Right atrium auricular region (tissue), 2 donors: ENCODE data around the gene CYP46A1. TPM values are rescaled to one million over a fixed set of nuclear protein-coding genes. Genes with fewer than 3 reads are reported as not detected.

Source experiments
- DNase-seq: peaks from one replicate; pipeline ENCODE4 v3.0.0-alpha.2; 2019; ENCODE audit warnings: low spot score
- H3K27ac ChIP-seq, 2 donors: fragments of 200-600 bp; sonication (generic); 1 replicate in 1 of 2; 2 replicates in 1 of 2; pipeline ENCODE4 v1.5.1; 2016 to 2019
- H3K27me3 ChIP-seq, 2 donors: fragments of 200-600 bp; sonication (generic); one replicate each; pipeline versions ENCODE4 v1.5.1 to v1.6.0; 2017 to 2019
- H3K36me3 ChIP-seq: fragments of 200-600 bp; sonication (generic); one replicate; pipeline ENCODE4 v1.5.1; 2016
- H3K4me1 ChIP-seq, 2 donors: fragments of 200-600 bp; sonication (generic); one replicate each; pipeline versions ENCODE4 v1.5.1 to v1.6.0; 2017 to 2019
- H3K4me3 ChIP-seq, 2 donors: fragments of 200-600 bp; sonication (generic); 1 replicate in 1 of 2; 2 replicates in 1 of 2; pipeline ENCODE4 v1.5.1; 2017 to 2019; ENCODE audit warnings: mild to moderate bottlenecking in 1 of 2, moderate library complexity in 1 of 2
- H3K9me3 ChIP-seq, 2 donors: fragments of 200-600 bp; sonication (generic); one replicate each; pipeline ENCODE4 v1.5.1; 2019
- CTCF ChIP-seq, 2 donors: fragments of 200-600 bp; sonication (generic); IDR thresholded peaks; one replicate each; pipeline ENCODE4 v1.5.1; 2019; ENCODE audit warnings: antibody characterized with exemption in 2 of 2
- total RNA-seq, 2 donors: library from RNA; depleted of rRNA; stranded (reverse); fragments of >200 nt; gene quantifications; one replicate each; pipeline ENCODE4 v1.1.0, GENCODE V29; 2016

CYP46A1 gene
- total RNA-seq, 2 donors from 2014 or later = 1.4 to 6.9 TPM

GRCh38 chr14:99749142-99749541 is 65.0 kb downstream of the CYP46A1 start:
- Histone ChIP-seq H3K4me3 (no peak overlapping the region), H3K27me3 (no peaks in the 10 kb centered on the region), H3K4me1 (peaks cover 0 to 87% of the 10 kb centered on the region in 2 donors), H3K36me3 (no peaks in the 10 kb centered on the region), H3K27ac (no peak overlapping the region), H3K9me3 (no peaks in the 10 kb centered on the region)
- DNase-seq = no peak
- TF ChIP-seq CTCF (IDR thresholded peaks at IDR 0.05) = no peak

- Histone ChIP-seq H3K36me3 (no peaks in the 10 kb centered on the region), H3K4me1 (peaks cover 0 to 94% of the 10 kb centered on the region in 2 donors), H3K9me3 (no peaks in the 10 kb centered on the region), H3K27me3 (no peaks in the 10 kb centered on the region), H3K4me3 (no peak overlapping the region), H3K27ac (peak overlapping the region in 1 of 2 donors; percentile 15)
- TF ChIP-seq CTCF (IDR thresholded peaks at IDR 0.05) = no peak
- DNase-seq = no peak
Observed at GRCh38 chr14:99749763-99750715, 65.9 kb downstream of the CYP46A1 start.

GRCh38 chr14:99750746-99751450 is 66.8 kb downstream of the CYP46A1 start:
- no peak for DNase-seq
- Histone ChIP-seq H3K9me3 (no peaks in the 10 kb centered on the region), H3K4me3 (no peak overlapping the region), H3K27ac (no peak overlapping the region), H3K36me3 (no peaks in the 10 kb centered on the region), H3K27me3 (no peaks in the 10 kb centered on the region), H3K4me1 (peaks cover 0 to 94% of the 10 kb centered on the region in 2 donors)
- TF ChIP-seq CTCF (IDR thresholded peaks at IDR 0.05) = no peak

- no peaks in the 10 kb centered on the region for H3K36me3 ChIP-seq
- H3K4me1 ChIP-seq = peaks cover 0 to 94% of the 10 kb centered on the region in 2 donors
- no peaks in the 10 kb centered on the region for H3K27me3 ChIP-seq
- H3K9me3 ChIP-seq = no peaks in the 10 kb centered on the region
- H3K4me3 ChIP-seq = no peak overlapping the region
- no peak for DNase-seq
- peak overlapping the region; percentile 2 to 22 for H3K27ac ChIP-seq
- no peak for TF ChIP-seq CTCF (IDR thresholded peaks at IDR 0.05)
Observed at GRCh38 chr14:99751539-99752485, 67.7 kb downstream of the CYP46A1 start.

- Histone ChIP-seq H3K9me3 (no peaks in the 10 kb centered on the region), H3K4me1 (peaks cover 0 to 86% of the 10 kb centered on the region in 2 donors), H3K36me3 (no peaks in the 10 kb centered on the region), H3K4me3 (no peak overlapping the region), H3K27me3 (no peaks in the 10 kb centered on the region), H3K27ac (peak overlapping the region; percentile 2 to 22)
- TF ChIP-seq CTCF (IDR thresholded peaks at IDR 0.05) = no peak
- no peak for DNase-seq
Observed at GRCh38 chr14:99752486-99753121, 68.5 kb downstream of the CYP46A1 start.
